Spinal cord (tissue), 10 donors: Measurements from ENCODE around the gene DEF6. TPM values are rescaled to one million over a fixed set of nuclear protein-coding genes. Genes with fewer than 3 reads are reported as not detected.

ENCODE experiments used
- DNase-seq, 6 donors: peaks; one replicate each; pipeline versions ENCODE4 v3.0.0 to v3.0.0-alpha.2; 2013 to 2015; ENCODE audit warnings: low spot score in 6 of 6, low read depth in 4 of 6
- H3K27ac ChIP-seq: one replicate; pipeline ENCODE4 v1.5.1; 2013; ENCODE audit warnings: low read depth, low read length, control low read depth
- H3K27me3 ChIP-seq: one replicate; pipeline ENCODE4 v1.6.1; 2013; ENCODE audit warnings: low read length; ENCODE audit not compliant: control insufficient read depth, insufficient read depth
- H3K36me3 ChIP-seq: one replicate; pipeline ENCODE4 v1.6.1; 2013; ENCODE audit warnings: low read length; ENCODE audit not compliant: control insufficient read depth, insufficient read depth
- H3K4me1 ChIP-seq: one replicate; pipeline ENCODE4 v1.6.1; 2013; ENCODE audit warnings: low read length; ENCODE audit not compliant: control insufficient read depth, insufficient read depth
- H3K4me3 ChIP-seq: one replicate; pipeline ENCODE4 v1.5.1; 2013; ENCODE audit warnings: low read depth, low read length, control low read depth
- H3K9me3 ChIP-seq: one replicate; pipeline ENCODE4 v1.6.1; 2013; ENCODE audit warnings: low read length; ENCODE audit not compliant: control insufficient read depth, insufficient read depth
- WGBS: methylation state at CpG from one replicate; pipeline ENCODE4 v1.1.5; 2013; ENCODE audit warnings: missing lambda C conversion rate; ENCODE audit not compliant: insufficient coverage; 5-methylcytosine and 5-hydroxymethylcytosine counted together
- polyA plus RNA-seq, 2 donors: library from polyadenylated mRNA; unstranded; fragments of 120-200 nt; gene quantifications; one replicate each; pipeline ENCODE4 v1.2.1, GENCODE V29; 2013; ENCODE audit not compliant: insufficient read length in 2 of 2
- total RNA-seq, 2 donors: library from RNA; depleted of rRNA in 1 of 2; stranded (reverse); fragments of 120-200 nt in 1 of 2; fragments of >200 nt in 1 of 2; gene quantifications; one replicate each; pipeline versions ENCODE4 v1.2.3 to v1.2.4, GENCODE V29; 2013 to 2014
- donor health status: healthy.

Gene DEF6
- total and polyA plus RNA-seq, 4 donors, result 4.9 to 6.7 (median 6.2) TPM

DNA sequence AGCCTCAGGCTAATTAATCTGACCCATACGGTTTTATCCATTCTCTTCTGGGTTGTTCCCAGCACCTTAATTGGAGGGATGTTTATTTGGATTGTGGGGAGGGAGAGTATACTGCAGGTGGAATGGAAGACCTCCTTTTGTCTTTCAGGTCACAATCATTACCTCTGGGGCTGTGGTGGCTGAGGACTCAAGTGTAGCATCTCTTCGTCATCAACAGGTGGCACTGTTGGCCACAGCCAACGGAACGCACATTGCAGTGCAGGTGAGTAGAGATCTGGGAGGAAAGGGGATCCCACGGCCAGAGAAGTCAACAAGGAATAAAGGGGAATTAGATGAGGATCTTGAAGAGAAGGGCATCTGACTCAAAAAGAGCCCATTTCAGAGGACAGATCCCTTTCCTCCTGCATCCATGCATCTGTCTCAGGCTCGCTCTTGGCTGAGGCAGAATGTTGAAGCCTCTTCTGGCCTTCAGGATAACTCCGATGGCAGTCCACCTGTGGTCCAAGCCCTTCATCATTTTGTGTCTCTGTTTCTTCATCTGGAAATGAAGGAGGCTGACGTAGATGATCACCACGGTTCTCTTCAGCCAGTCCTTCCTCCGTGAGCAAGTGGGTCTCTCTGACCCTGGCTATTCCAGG, 3.2 kb upstream of the DEF6 start:
- Histone ChIP-seq H3K27ac (no peak overlapping the region), H3K27me3 (no peaks in the 10 kb centered on the region), H3K36me3 (peaks cover 77% of the 10 kb centered on the region), H3K4me1 (peaks cover 21% of the 10 kb centered on the region), H3K4me3 (no peak overlapping the region), H3K9me3 (no peaks in the 10 kb centered on the region)
- peak in 2 of 6 donors; percentile 49 to 77 for DNase-seq
- WGBS, result 71% methylated on average over 8 of the region's 10 CpGs

DNA sequence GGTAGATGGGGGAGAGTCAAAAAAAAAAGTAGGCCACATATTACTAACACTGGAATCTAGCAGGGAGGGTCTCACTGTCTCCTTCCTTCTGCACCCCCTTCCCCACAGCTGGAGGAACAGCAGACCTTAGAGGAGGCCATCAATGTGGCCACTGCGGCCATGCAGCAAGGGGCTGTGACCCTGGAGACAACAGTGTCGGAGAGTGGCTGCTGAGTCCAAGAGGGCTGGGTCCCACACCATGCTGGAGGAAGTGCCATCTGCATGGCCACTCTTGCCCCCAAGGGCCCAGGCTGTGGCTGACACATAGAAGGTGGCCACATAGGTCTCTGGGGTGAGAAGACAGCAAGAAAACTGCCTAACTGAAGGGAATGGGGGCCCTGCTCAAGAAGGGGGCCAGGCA, 2.6 kb upstream of the DEF6 start:
- H3K9me3 ChIP-seq, result no peaks in the 10 kb centered on the region
- H3K27ac ChIP-seq, result no peak overlapping the region
- H3K4me1 ChIP-seq, result peaks cover 21% of the 10 kb centered on the region
- peaks cover 71% of the 10 kb centered on the region for H3K36me3 ChIP-seq
- no peak overlapping the region for H3K4me3 ChIP-seq
- WGBS, result 94% methylated on average over 2 of the region's 2 CpGs
- DNase-seq, result no peak
- no peaks in the 10 kb centered on the region for H3K27me3 ChIP-seq

DNA sequence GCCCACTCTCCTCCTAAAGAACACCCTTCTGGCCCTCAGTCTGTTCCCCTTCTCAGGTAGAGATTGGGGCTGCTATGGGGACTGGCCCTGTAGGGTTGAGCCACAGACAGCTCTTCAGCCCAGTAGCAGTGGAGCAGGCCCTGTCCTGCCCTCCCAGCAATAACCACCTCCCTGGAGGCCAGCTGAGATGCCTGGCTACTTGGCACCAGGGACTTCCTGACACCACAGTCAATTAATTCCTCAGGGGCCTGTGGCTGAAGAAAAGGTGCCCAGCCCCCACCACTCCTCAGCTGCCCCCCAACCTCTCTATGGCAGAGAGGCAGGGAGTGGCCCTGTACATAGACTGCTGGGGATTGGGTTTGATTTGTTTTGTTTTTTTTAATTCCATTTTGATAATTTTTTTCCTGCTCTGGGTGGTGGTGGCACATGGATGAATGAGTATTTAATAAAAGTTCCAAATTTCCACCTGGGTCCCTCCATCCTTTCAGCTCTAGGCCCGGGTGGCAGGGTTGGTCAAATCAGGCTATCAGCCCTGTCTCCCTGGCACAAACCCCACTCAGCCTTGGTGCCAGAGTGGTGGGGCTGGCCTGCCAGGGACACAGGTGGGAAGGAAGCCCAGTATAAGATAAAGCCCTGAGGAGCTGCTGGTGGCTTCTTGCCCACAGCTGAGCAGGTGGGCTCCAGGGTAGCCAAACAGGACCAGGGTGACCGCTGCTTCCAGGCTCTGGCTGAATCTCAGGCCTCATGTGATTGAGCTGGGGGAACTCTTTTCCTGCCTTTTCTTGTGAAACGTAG, 1.9 kb upstream of the DEF6 start:
- H3K36me3 ChIP-seq, result peaks cover 64% of the 10 kb centered on the region
- H3K27me3 ChIP-seq, result no peaks in the 10 kb centered on the region
- no peaks in the 10 kb centered on the region for H3K9me3 ChIP-seq
- peak in 1 of 6 donors; percentile 22 for DNase-seq
- no peak overlapping the region for H3K4me3 ChIP-seq
- 60% methylated on average over 1 of the region's 3 CpGs for WGBS
- H3K4me1 ChIP-seq, result peaks cover 21% of the 10 kb centered on the region
- no peak overlapping the region for H3K27ac ChIP-seq

DNA sequence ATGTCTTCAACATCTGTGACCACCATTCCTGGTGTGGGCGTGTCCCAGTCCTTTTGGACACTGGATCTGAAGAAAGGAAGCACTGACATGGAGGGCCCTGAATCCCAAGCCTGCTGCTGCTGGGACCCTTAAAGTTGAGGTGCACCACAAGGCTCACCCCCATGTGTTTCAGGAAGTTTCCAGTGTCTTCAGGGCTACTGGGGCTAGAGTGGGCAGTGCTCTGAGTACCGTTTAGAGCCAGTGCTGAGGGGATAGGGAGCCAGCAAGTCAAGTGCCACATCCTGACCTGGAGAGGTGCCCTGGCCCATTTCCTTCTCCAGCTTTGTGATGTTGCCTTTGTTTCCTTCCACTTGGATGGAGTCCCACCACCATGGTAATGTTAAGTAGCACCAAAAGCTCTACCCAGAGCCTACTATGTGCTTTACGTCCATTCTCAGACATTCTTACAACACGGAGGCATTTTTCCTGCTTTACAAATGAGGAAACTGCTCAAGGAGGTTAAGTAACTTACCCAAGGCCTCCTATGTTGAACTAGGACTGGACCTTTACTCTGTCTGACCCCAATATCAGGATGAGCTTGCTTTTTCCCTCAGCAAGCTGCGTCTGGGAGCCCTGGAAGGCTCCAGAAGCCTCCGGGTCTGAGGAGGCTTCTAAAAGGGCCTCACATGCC, 552 bp upstream of the DEF6 start:
- H3K4me3 ChIP-seq, result no peak overlapping the region
- H3K9me3 ChIP-seq, result no peaks in the 10 kb centered on the region
- 64% methylated on average over 6 of the region's 6 CpGs for WGBS
- H3K4me1 ChIP-seq, result peaks cover 21% of the 10 kb centered on the region
- H3K27me3 ChIP-seq, result no peaks in the 10 kb centered on the region
- peaks cover 51% of the 10 kb centered on the region for H3K36me3 ChIP-seq
- no peak for DNase-seq
- no peak overlapping the region for H3K27ac ChIP-seq

DNA sequence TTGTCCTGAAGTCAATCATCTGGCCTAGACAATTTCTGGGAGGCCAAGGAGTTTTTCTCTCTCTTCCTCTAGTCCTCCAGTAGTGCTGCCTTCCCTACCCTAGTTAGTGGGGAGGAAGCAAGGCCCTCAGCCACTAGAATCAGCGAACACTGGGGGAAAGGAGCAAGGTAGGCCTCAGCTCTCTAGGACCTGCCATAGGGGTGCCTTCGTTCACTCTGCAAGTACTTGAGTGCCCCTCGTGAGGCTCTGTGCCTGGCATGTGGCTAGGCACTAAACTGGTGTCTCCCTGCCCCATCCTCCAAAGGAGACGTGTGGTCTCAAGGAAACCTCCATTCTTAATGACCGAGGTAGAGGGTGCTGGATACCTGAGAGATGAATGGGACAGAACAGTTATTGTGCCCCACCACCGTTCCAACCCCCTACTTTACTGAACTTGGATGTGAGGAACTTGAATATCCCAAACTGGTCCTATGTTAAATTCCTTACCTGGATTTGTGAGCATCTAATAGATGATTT, 1.1 kb downstream of the DEF6 start:
- no peak overlapping the region for H3K27ac ChIP-seq

DNA sequence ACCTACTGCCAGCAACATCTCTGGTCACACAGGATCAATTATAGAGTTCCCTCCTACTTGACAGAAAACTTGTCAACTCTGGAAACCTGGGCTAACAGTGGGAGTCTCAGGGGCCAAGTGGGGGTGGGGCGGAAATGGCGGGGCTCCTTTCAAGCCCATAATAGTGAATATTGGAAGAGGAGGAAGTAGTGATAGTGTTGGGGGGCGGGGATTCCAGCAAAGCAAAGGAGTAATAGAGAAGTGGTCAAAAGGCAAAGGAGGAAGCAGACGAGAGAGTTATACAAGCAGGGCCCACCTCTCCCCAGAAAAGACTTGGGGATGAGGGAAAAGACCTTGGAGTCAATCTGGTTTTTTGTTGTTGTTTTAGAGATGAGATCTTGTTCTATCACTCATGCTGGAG, 2.1 kb downstream of the DEF6 start:
- H3K9me3 ChIP-seq, result no peaks in the 10 kb centered on the region
- H3K36me3 ChIP-seq, result peaks cover 31% of the 10 kb centered on the region
- WGBS, result 86% methylated on average over 4 of the region's 4 CpGs
- H3K4me1 ChIP-seq, result peaks cover 21% of the 10 kb centered on the region
- no peaks in the 10 kb centered on the region for H3K27me3 ChIP-seq
- no peak overlapping the region for H3K4me3 ChIP-seq
- H3K27ac ChIP-seq, result no peak overlapping the region
- no peak for DNase-seq

More for the DNA sequence above, 1.1 kb downstream of the DEF6 start:
- no peak for DNase-seq
- Histone ChIP-seq H3K9me3 (no peaks in the 10 kb centered on the region), H3K36me3 (peaks cover 36% of the 10 kb centered on the region), H3K4me3 (peak overlapping the region; percentile 13), H3K4me1 (peaks cover 21% of the 10 kb centered on the region), H3K27me3 (no peaks in the 10 kb centered on the region)
- 89% methylated on average over 4 of the region's 6 CpGs for WGBS

DNA sequence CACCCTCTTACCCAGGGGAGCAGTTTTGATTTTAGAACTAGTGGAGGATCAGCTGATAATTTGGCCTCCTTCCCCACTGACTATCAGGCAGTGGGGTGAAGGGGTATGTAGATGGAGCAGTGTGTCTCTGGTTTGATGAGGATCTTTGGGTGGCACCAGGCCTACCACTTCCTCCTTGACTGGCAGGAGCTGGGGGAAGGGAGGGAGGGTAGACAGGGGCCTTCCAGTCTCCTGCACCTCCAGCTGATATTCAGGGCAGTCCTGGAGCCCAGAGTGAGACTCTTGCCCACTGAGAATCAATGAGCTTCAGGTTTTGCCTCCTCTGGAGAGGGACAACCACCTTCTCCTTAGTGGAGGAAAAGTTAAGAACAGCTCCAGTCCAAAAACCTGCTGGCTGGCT, 3.2 kb downstream of the DEF6 start:
- Histone ChIP-seq H3K4me1 (peaks cover 21% of the 10 kb centered on the region), H3K4me3 (no peak overlapping the region), H3K9me3 (no peaks in the 10 kb centered on the region), H3K27ac (no peak overlapping the region), H3K27me3 (no peaks in the 10 kb centered on the region), H3K36me3 (peaks cover 20% of the 10 kb centered on the region)
- DNase-seq, result no peak

- 34% methylated on average over 5 of the region's 6 CpGs for WGBS
- Histone ChIP-seq H3K27me3 (no peaks in the 10 kb centered on the region), H3K4me1 (peaks cover 10% of the 10 kb centered on the region), H3K27ac (no peak overlapping the region), H3K36me3 (peaks cover 7% of the 10 kb centered on the region), H3K4me3 (no peak overlapping the region), H3K9me3 (no peaks in the 10 kb centered on the region)
- DNase-seq, result no peak
Observed at GRCh38 chr6:35302604-35303241, 5.1 kb downstream of the DEF6 start.

DNA sequence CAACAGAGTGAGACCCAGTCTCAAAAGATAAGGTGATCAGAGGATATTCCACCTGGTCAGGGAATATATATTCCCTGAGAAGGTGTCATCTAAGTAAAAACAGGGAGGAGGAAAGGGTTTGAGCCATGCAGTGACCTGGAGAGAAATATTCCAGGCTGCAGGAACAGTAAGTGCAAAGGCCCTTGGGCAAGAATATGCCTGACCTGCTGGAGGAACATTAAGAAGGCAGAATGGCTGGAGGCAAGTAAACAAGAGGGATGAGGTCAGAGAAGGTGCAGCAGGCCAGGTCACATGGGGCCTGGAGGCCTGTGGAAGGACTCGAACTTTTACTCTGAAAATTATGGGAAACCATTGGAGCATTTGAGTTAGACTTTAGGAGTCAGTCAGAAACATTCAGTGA, 6.7 kb downstream of the DEF6 start:
- WGBS, result 85% methylated on average over 1 of the region's 1 CpG
- Histone ChIP-seq H3K9me3 (no peaks in the 10 kb centered on the region), H3K36me3 (no peaks in the 10 kb centered on the region), H3K4me1 (no peaks in the 10 kb centered on the region), H3K27me3 (no peaks in the 10 kb centered on the region), H3K27ac (no peak overlapping the region), H3K4me3 (no peak overlapping the region)
- DNase-seq, result no peak
